Skeletal muscle cell (primary cell): ENCODE results near the gene ZG16.

ENCODE experiments used
- DNase-seq: peaks from one replicate; pipeline ENCODE4 v3.0.0-alpha.2; 2010; ENCODE audit warnings: low read depth
- H3K4me3 ChIP-seq: 2 replicates; pipeline ENCODE4 v1.5.1; 2011; ENCODE audit warnings: low read depth, mild to moderate bottlenecking, control low read depth, low read length, moderate library complexity

ZG16 gene

GRCh38 chr16:29816694-29817441 is 38.8 kb downstream of the ZG16 start:
- H3K4me3 ChIP-seq, result peak overlapping the region; percentile 82
- DNase-seq, result no peak

DNA sequence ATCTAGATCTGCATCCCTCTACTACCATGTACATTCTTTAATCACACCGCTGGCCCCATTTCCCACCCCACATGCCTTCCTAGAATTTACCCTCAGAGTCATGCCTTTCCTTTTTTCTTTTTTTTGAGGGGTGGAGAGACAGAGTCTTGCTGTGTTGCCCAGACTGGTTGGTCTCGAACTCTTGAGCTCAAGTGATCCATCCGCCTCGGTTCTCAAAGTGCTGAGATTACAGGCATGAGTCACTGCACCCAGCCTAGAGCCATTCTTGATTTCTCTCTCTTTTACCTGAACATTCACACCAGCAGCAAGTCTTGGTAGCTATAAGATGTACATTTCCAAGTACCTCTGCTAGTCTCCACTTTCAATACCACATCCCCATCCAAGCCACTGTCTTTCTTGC is 40.0 kb downstream of the ZG16 start:
- H3K4me3 ChIP-seq, result no peak overlapping the region
- DNase-seq, result no peak

GRCh38 chr16:29819506-29819905 is 41.5 kb downstream of the ZG16 start:
- no peak overlapping the region for H3K4me3 ChIP-seq
- DNase-seq, result no peak

GRCh38 chr16:29820271-29820701 is 42.2 kb downstream of the ZG16 start, which contains the start of gene MVP:
MVP (plus strand) TSS chr16:29820462; CDS start chr16:29830550, 10,088 bp downstream.
- peak within 1 kb of the TSS; percentile 74 for H3K4me3 ChIP-seq
- DNase-seq, result no peak

GRCh38 chr16:29820730-29821642 is 42.9 kb downstream of the ZG16 start:
- peak overlapping the region; percentile 74 for H3K4me3 ChIP-seq
- DNase-seq, result no peak

DNA sequence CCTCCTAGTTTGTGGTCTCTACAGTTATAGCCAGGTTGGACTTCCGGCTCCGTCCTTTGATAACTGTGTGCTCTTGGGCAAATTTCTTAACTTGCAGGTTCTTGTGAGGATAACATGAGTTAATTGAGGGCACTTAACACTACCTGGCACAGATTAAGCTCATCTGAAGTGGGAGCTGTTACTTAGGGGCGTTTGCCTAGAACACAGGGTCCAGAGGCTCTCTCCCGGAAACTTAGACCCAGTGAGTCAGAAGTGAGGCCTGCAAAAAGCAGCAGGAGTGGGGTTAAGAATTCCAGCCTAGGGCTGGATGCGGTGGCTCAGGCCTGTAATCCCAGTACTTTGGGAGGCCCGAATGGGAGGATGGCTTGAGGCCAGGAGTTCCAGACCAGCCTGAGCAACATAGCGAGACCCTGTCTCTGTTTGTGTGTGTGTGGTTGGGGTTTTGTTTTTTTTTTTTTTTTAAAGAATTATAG is 43.6 kb downstream of the ZG16 start:
- peak overlapping the region; percentile 74 for H3K4me3 ChIP-seq
- no peak for DNase-seq

DNA sequence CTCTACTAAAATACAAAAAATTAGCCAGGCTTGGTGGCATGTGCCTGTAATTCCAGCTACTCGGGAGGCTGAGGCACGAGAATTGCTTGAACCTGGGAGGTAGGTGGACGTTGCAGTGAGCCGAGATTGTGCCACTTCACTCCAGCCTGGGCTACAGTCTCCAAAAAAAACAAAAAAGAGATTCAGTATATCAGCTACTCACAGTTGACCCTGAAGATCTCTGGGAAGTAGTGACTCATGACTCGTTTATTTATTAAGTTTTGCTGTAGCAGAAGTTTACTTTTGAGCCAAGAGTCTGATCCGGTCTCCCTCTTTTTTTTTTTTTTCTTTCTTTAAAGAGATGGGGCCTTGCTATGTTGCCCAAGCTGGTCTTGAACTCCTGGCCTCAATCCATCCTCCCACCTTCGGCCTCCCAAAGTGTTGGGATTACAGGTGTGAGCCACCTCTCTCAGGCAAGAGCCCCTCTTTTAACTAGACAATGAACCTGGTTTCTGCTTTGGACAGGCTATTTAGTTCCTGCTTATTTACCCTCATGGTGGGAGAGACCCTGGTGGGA is 46.6 kb downstream of the ZG16 start:
- no peak for DNase-seq
- no peak overlapping the region for H3K4me3 ChIP-seq

DNA sequence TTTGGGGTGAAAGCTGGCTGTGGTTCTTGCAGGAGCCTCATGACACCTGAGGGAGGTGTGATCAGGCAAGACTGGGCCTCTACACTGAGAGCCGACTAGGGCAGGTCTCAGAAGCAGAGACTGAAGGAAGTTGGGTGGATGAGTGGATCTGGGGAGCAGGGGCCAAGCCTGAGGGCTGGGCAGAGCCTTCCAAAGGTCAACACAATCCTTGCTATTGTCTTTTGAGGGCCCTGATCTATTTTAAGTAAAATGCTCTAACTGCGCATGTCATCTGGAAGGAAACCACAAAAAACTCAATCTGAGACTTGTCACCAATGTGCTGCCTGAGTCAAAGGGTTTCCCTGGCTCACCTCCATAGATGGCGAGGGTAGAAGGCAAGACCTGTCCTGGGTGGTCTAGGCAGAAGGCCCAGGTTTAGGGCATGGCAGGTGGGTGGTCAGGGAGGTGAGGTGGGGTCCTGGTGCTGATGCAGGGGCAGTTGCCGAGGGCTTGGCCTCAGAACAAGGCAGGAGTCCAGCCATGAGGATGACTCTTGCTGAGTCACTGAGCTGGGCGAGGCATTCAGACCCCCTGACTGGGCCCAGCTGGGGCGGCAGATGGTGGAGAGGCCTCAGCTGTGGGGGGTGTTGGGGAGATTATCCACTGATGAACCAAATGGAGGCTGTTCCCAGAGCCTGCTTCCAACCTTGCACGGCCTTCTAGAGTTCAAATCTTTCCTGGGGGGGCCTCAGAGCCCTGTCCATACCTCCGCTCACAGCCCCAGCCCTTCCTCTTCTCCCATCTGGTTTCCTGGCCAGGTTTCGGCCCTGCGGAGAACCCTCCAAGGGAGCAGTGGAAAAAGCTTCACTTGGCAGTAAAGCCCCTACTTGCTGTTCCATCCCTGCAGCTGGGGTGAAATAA is 47.3 kb downstream of the ZG16 start:
- H3K4me3 ChIP-seq, result no peak overlapping the region
- no peak for DNase-seq

DNA sequence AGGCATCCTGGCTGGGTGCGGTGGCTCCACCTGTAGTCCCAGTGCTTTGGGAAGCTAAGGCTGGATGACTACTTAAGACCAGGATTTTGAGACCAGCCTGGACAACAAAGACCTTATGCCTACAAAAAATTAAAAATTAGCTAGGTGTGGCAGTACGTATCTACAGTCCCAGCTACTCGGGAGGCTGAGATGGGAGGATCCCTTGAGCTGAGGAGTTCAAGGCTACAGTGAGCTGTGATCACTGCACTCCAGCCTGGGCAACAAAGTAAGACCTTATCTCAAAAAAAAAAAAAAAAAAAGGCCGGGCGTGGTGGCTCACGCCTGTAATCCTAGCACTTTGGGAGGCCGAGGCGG is 48.3 kb downstream of the ZG16 start:
- no peak overlapping the region for H3K4me3 ChIP-seq

DNA sequence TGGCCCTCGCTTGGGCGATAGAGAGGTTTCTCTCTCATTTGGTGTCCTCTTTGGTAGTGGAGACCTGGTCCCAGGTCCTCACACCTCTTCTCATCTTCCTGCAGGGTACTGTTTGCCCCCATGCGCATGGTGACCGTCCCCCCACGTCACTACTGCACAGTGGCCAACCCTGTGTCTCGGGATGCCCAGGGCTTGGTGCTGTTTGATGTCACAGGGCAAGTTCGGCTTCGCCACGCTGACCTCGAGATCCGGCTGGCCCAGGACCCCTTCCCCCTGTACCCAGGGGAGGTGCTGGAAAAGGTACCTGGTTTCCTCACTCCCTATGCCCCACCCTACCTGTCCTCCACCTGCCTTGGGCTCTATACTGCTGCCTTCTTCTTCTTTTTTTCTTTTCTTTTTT is 52.7 kb downstream of the ZG16 start:
- no peak overlapping the region for H3K4me3 ChIP-seq
- no peak for DNase-seq

More for the DNA sequence above, 48.3 kb downstream of the ZG16 start:
- DNase-seq, result no peak

GRCh38 chr16:29831490-29831889 is 53.4 kb downstream of the ZG16 start:
- H3K4me3 ChIP-seq, result no peak overlapping the region
- no peak for DNase-seq
